Measurements from ENCODE around the gene PCNT.

PCNT gene

DNA sequence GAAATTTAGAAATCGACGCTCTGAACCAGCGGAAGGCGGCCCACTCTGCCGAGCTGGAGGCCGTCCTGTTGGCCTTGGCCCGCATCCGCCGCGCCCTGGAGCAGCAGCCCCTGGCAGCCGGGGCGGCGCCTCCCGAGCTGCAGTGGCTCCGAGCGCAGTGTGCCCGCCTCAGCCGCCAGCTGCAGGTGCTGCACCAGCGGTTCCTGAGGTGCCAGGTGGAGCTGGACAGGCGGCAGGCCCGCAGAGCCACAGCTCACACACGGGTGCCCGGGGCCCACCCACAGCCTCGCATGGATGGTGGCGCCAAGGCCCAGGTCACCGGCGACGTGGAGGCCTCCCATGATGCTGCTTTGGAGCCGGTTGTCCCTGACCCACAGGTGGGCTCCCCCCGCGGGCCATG lies 87.7 kb downstream of the PCNT start:
- DNase-seq: no peak

DNA sequence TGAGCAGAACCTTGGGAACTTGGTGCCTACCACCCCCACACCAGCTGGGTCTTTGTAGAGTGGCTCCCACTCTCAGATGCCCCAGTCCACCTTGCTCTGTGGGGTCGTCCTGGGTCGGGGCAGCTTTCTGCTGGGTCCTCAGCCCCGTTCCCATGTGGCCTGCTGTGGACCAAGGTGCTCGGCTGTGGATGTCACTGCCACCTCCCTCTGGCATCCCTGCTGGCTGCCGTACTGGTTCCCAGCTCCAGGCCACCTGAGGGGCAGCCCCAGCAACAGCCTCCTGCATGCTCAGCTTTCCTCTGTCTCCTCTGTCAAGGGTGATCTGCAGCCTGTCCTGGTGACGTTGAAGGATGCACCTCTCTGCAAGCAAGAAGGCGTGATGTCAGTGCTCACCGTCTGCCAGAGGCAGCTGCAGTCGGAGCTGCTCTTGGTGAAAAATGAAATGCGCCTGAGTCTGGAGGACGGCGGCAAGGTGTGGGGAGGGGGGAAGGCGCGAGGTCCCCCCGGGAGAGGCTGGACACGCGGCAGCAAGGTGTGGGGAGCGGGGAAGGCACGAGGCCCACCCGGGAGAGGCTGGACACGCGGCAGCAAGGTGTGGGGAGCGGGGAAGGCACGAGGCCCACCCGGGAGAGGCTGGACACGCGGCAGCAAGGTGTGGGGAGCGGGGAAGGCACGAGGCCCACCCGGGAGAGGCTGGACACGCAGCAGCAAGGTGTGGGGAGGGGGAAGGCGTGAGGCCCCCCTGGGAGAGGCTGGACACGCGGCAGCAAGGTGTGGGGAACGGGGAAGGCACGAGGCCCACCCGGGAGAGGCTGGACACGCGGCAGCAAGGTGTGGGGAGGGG lies 88.8 kb downstream of the PCNT start:
- no peak for DNase-seq

DNA sequence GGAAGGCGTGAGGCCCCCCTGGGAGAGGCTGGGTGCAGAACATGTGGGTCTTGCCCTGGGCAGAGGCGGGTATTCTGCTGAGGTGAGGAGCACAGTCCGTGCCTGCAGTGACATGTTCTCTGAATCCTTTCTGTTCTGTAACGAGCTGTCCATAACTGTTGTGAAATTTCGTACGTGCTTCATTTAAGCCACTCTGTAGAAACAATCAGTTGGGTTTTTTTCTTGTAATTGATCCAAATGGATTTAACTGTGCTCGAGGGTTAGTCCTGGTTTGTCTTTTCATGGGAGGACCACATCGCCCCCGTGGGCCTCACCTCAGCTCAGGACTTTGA lies 89.4 kb downstream of the PCNT start:
- DNase-seq: no peak

DNA sequence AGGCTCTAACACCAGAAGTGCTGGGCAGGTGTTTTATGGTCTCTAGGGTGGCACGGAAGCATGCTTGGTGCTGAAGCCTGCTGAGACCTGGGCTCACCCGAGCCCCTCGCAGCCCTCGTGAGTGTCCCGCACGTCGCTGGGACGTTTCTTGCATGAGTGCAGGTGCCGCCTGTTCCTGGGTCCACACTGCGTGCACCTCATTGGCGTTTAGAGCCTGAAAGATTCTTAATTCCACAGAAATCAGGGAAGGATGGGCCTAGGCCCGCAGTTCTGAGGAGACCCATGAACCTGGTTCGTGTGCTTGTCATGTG lies 91.0 kb downstream of the PCNT start:
- DNase-seq: no peak

GRCh38 chr21:46416551-46416950 lies 92.6 kb downstream of the PCNT start:
- DNase-seq: no peak

GRCh38 chr21:46418265-46418946 lies 94.5 kb downstream of the PCNT start:
- no peak for DNase-seq

DNA sequence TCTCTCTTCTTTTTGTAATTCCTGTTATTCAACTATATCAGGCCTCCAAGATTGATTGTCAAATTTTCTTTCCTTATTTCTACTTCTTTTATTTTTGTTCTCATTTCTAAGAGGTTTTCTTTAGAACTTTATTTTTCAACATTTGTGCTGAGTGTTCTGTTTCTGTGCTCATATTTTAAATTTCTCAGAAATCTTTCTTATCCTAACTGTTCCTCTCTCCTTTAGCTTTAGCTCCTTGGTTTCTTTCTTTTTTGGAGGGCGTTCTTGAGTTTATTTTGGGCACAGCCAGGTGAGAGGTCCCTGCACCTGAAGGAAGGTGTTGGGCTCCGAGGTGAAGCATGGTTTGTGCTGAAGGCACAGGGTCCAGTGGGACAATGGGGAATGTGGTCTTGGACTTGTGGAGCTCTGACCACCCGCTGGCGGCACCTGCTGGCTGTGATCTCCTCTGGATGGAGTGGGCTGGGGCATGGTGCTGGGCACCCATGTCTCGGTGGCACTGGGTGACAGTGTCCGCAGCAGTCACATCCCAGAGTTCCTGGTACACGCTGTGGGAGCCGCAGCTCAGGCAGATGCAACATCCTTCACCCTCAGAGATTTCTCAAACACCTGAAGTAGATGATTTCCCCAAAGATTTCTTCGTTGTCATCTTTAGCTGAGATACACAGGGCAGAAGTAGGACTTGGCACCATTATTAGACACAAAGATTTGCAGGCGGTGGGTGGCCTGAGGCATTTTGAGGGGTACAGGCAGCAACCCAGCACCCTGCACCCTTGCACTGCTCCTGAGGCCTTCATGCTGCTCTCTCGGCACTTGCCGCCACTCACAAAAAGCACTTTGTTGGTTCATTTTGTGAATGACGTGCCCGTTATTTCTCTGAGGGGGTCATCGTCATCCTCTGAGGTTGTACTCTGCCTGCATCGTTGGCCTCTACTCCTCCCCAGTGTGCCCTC lies 96.6 kb downstream of the PCNT start:
- no peak for DNase-seq

DNA sequence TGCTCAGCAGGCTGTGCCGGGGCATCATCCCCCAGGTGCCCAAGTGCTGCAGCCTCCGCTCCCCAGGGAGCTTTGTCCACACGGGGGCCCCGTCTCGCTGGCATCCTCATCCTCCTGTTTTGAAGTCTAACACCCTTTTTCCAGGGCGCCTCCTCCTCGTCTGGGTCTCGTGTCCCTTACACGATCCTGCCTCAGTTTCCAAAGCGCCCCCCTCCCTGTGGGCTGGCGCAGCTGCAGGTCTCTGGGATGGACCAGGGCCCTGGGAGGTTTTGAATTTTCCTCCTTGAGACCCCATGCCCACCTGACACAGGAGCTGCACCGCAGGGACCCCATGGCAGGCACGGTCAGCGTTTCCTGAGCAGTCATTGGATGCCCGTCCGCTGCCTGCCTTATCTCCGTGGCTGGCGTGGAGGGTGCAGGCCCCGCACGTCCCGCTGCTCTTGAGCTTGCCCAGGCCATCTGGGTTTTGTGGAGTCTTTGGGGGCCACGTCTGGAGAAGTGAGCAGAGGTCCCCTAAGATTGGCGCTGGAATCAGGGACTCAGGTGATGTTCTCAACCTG lies 97.3 kb downstream of the PCNT start:
- no peak for DNase-seq

- DNase-seq: no peak
Measured at GRCh38 chr21:46421756-46422555, 98.0 kb downstream of the PCNT start.

DNA sequence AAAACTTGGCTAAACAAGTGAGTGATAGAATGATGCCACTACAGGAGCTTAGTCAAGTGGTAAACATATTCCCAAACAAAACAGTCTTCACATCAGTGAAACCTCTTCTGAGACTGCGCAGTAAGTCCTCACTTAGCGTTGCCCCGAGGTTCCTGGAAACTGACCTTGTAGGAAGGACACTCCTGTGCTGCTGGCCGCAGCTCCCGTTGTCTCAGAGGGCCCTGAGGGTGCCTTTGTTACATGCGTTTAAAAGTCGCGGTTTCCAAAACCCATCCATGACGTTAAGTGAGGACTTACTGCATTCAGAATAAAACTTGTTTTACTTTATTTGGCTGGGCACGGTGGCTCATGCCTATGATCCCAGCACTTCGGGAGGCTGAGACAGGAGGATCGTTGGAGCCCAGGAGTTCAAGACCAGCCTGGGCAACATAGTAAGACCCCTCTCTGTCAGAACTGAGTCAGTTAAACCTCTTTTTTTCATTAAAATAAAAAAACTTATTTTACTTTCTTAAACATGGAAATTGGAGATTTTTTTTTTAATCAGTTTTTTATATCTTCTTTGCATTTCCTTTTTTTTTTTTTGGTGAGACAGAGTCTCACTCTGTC lies 98.8 kb downstream of the PCNT start:
- DNase-seq: no peak

- DNase-seq: no peak
Measured at GRCh38 chr21:46423546-46424038, 99.6 kb downstream of the PCNT start.

- no peak for DNase-seq
Measured at GRCh38 chr21:46424039-46424591, 100.2 kb downstream of the PCNT start.

- no peak for DNase-seq
Measured at GRCh38 chr21:46424621-46425020, 100.7 kb downstream of the PCNT start.

GRCh38 chr21:46425041-46425440 lies 101.1 kb downstream of the PCNT start:
- peak; percentile 26 for DNase-seq

DNA sequence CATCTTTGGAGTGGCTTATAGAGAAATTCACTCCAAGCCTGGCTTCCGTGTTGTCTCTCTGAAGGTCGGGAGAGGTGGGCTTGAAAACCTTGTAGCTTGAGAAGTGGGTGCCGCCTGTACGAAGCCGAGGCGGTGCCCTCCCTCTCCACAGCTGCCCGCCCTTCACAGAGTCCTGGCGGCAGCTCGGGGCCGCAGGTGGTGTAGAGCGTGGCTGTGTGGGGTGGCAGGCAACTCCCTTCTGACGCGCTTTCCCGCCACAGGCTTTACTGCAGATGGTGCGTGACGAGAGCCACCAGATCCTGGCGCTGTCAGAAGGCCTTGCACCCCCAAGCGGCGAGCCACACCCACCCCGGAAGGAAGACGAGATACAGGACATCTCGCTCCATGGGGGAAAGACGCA lies 101.6 kb downstream of the PCNT start:
- DNase-seq: peak; percentile 61

DNA sequence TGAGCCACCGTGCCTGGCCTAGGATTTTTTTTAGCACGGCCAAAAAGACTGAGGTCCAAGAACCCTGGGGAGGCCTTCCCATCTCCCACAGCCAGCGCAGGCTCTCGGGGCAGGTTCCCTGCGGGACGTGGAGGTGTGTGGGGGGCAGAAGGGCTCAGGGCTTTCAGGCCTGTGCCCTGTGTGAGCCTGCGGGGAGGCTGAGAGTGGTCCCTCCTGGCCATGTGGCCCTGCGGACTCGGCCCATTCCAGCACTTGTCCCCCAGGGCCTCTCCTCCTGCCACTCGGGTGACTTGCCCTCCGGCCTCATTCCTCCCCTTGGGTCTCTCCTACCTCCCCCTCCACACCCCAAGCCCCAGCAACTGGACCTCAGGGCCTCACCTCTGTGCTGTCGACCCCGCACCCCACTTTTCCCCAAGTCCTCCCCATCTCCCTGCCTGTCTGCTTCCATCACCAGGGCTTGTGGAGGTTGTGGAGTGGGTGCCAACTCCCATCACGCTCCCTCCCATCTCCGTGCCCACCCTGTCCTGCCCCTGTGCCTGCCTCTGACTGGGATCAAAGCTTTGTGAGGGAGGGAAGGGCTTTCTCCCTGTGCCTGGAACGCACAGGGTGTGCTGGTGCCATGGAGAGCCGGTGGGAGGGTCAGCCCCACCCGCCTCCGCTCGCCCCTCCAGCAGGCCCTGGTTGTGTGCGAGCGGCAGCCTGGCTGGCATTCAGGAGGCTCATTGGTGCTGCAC lies 102.5 kb downstream of the PCNT start:
- no peak for DNase-seq

- DNase-seq: no peak
Measured at GRCh38 chr21:46427516-46427915, 103.6 kb downstream of the PCNT start.

- DNase-seq: no peak
Measured at GRCh38 chr21:46428286-46428685, 104.3 kb downstream of the PCNT start.

- no peak for DNase-seq
Measured at GRCh38 chr21:46428987-46429710, 105.2 kb downstream of the PCNT start.

Measured in NCI-H1092 (cell line).